NCI-H510A treated with DMSO at 0.1 percent for 48 hours (cell line): ENCODE measurements around the gene ITPA.

Experiments
- DNase-seq: peaks from one replicate; lab custom pipeline; 2025; lab: John Stamatoyannopoulos, UW

The ITPA gene

DNA sequence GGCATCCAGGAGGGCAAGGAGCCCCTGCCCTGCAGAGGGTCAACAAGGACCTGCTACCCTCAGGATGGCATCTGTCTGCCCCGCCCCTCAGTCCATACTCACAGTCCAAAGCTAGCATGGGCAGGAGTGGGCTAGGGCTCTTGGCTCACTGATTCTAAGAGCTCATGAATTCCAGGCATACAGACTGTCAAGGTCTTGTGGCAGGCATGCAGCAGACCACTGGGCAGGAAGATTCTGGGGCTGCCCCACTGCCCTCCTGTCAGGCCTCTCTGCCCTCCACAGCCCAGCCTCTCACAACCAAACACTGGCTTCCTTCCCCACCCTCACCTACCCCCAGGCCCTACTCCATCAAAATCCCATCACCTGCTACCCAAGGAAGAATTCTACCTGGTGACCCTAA lies 35.3 kb downstream of the ITPA start:
- no peak for DNase-seq

DNA sequence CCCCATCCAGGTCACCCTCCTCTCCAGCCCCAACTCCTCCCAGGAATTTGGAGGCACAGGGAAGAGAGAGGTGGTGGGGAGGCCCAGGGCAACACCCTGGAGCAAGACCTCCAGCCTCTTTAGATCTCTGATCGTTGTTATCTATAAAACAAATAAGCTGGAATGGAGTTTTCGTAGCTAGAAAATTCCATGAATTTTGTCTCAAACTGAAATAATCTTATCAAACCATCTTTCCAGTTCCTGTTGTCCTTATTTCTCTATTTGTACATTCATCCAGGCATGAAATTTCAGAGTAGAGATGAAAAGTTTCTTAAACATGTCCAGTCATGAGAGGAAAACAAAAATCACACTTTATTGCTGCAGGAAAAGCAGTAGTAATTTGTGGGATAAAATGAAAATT lies 35.9 kb downstream of the ITPA start:
- DNase-seq, result no peak

DNA sequence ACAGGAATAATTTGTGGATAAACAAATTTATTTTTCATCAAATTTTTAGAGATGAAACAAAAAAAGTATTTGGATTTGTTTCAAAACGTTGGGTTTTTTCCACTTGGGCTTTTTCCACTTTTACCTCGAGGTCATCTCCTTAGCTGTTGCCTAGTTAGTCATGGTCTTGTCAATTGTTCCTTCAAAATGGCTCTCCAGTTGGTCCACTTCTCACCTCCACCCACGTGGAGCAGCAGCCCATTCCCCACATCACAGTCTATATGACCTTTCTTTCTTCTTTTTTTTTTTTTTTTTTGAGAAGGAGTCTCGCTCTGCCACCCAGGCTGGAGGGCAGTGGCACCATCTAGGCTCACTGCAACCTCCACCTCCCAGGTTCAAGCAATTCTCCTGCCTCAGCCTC lies 36.4 kb downstream of the ITPA start:
- DNase-seq, result no peak

DNA sequence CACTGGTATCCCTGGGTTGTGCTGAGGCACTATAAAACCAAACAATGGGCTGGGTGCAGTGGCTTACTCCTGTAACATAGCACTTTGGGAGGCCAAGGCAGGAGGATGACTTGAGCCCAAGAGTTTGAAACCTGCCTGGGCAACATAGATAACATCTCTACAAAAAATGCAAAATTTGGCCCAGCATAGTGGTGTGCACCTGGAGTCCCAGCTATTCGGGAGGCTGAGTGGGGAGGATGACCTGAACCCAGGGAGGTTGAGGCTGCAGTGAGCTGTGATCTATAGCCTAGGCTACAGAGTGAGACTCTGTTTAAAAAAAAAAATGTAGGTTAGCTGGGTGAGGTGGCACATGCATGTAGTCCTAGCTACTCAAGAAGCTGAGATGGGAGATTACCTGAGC lies 37.4 kb downstream of the ITPA start:
- DNase-seq, result no peak

DNA sequence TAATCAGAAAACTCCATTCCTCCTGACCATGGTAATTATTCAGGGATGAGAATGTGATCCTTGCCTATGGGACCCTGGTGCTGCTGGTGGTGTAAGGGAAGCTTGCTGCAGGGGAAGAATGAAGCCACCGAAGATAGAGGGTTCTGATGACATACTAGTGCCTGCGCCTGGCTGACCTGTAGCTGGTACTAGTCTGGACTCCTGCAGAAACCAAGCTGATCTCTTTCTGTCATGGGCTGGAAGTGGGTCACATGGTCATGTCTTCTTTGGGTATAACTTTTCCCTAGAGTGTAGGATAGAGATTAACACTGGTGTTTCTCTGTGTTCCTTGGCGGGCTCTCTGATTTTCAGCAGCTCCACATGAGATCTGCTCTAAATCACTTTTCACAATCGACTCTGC lies 38.3 kb downstream of the ITPA start:
- no peak for DNase-seq

DNA sequence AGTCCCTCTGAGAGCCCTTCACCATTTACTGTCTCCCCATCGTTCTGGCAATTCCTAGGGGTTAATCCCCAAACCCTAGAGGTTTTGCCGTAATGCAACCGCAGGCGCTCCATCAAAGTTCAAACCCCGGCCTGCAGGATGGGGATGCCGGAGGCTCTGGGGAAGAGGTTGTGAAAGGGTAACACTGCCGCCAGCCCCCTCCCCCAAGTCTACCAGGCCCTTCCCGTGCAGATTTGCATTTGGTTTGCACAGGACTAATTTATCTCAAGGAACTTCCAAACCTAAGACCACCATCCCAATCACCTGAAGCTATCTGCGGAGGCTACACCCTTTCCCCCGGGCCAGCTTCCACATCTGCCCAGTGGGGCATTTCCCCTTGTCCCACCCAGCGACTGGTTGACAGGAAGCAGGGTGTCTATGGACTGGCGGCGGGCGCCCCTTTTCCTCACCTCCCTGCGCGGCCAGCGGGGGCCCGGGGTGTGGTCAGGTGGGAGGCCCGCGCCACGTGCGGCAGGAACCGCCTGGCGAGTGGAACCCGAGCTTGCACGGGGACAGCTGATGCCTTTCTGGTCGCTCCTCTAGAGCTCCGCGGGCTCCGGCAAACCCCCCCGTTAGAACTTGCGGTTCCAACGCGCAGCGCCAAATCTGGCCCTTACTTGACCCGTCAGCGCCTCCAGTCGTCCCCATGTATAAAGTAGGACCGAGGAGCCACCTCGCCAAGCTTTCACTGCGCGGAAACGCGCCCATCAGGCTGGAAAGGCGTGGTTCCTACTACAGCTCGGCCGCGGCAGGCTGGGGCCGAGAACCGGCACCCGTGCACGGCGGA lies 39.1 kb downstream of the ITPA start:
- no peak for DNase-seq

DNA sequence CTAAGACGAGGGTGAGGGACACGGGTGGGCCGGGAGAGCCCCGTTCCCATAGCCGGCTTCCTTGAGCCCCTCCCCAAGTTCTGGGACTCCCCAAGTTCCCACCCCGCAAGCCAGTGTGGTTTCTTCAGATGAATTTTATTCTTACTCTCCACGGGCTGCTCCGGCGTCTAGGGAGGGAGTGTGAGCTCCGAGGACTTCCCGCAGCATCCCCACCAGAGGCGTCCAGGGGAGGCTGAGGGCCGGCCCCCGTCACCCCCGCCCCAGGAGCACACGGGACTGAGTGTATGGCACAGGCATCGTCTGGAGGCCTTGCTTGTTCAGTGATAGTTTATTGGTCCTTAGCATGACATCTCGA lies 39.7 kb downstream of the ITPA start:
- no peak for DNase-seq

DNA sequence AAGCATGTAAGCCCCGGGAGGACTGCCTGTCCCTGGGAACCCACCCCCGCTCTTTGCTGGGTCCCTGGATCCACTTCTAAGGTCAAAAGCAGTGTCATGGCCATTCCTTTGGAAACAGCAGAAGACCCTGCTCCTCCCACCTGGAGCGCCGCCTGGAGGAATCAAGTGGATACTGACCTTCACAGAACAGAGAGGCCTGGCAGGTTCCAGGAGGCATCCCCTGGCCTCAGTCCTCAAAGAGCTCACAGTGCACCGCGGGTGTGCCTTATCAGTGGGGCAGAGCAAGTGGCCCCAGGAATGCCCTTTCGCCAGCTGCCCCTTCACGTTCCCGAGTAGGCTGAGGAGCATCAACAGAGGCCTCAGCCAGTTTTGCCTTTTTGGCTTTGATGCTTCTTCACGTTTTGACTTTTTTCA lies 40.8 kb downstream of the ITPA start:
- DNase-seq, result peak; percentile 35

DNA sequence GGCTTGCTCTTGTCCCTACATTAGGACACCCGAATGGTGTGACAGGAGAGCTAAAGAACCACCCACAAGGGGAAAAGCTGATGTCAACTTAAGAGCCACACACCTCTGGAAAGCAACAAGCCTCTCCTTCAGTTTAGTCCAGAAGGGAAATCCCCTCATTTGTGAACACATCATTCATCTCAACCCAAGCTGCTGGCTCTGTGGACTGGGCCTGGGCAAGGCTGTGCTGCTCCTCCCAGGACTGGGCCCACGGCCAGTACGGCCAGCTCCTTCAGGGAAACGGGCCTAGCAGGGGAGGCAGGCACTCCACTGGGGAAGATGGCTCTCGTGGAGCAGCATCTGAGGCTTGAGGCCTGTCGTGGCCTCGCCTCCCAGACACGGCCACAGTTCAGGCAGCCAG lies 42.5 kb downstream of the ITPA start:
- no peak for DNase-seq

DNA sequence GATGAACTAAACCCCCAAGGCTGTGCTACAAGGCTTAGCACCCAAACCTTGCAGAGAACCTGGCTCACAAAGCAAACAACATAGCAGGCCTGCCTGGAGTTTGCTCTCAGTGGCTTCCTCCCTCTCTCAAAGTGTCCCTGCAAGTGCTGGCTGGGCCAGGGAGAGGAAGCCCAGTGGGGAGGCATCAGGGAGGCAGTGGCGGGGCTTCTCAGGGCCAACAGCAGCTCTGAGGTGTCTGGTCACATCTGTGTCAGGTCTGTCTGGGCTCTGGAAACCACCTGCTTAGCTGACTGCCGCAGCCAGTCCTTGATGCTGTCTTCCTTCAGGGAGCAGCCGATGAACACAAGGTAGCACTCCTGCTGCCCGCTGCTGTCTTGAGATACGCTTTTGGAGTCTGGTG lies 46.4 kb downstream of the ITPA start:
- DNase-seq, result no peak

DNA sequence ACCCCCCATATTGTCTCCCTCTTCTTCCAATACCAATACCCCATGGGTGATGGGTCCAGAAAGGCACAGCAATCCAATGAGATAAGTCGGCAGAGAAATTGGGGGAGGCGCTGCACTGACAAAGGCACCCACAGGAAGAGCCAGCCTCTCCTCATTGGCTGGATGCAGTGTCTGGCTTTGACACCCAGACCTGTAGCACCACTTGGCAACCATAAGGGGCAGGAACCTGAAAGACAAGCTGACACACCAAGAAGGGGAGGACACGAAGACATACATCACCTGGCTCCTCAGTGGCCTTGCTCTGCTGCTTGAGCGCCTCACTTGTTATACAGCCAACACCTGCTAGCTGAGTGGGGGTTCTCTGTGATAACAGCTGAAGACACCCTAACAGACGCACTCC lies 49.1 kb downstream of the ITPA start:
- DNase-seq, result no peak

DNA sequence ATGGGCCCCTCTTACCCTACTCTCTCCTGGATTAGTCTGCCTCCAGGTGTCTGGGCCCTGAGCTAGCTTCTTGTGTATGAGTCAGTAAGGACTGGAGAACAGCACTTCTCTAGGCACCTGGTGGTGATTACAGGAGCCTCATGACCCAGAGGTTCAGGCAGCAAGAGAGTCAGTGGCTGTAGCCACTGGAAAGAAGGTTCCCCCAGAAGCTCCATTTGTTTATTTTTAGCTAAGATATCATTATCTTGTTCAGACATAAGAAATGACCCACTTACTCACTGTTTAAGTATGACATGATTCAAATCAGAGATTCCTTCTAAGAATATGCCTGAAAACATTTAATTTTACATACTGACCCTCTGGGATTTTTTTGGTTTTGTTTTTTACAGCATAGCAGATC lies 53.3 kb downstream of the ITPA start:
- no peak for DNase-seq

DNA sequence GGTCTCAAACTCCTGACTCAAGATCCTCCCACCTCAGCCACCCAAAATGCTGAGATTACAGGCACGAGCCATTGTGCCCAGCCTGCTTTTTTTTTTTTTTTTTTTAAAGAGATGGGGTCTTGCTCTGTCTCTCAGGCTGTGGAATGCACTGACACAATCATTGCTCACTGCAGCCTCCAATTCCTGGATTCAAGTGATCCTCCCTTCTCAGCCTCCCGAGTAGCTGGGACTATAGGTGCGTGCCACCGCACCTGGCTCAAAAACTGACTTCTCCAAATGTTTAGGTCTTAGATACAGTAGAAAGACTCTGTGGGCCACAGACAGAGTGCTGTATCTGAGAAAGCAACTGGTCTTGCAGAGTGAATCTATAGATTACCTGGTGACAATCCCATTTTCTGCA lies 60.8 kb downstream of the ITPA start:
- no peak for DNase-seq

DNA sequence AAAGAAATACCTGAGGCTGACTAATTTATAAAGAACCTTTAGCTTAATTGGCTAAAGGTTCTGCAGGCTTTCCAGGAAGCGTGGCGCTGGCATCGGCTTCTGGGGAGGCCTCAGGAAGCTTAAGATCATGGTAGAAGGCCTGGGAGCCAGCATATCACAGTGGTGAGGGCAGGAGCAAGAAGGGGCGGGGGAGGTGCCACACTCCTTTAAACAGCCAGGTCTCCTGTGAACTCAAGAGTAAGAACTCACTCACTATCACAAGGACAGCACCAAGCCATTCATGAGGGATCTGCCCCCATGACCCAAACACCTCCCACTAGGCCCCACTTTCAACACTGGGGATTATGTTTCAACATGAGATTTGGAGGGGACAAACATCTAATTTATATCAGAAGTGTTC lies 64.1 kb downstream of the ITPA start:
- DNase-seq, result no peak
